K562 (cell line): ENCODE data around the gene DNMT3L. TPM values are rescaled to one million over a fixed set of nuclear protein-coding genes. Genes with fewer than 3 reads are reported as not detected.
"Not testable (repeated sequence)": the region's sequence is repeated elsewhere in the genome, so short reads cannot be mapped to it uniquely, and the experiment has no call there.

ENCODE experiments used
- ATAC-seq: fragments of 200-7000 bp; cut with Tn5 transposase; 3 replicates; pipeline ENCODE4 v1.9.1; 2020; ENCODE audit warnings: moderate library complexity
- BruUV-seq: library from RNA; stranded (reverse); fragments of 400-500 nt; replicated peaks from 2 replicates; lab custom pipeline; 2021; lab: Mats Ljungman, UMichigan
- CTCF ChIA-PET: fragments of 300-600 bp; formaldehyde crosslinking; extraction: SDS; loops from one replicate; lab custom pipeline; 2021; ENCODE audit warnings: low intra/inter-chr PET ratio; lab: Yijun Ruan, JAX
- POLR2A ChIA-PET: fragments of 300-600, 350-650 bp; sonication (Branson Sonifier 250); formaldehyde crosslinking; extraction: SDS; loops from one replicate; lab custom pipeline; 2021; ENCODE audit warnings: antibody characterized with exemption, inconsistent platforms; lab: Yijun Ruan, JAX
- DNase-seq, 4 experiments: peaks; one replicate each; pipeline versions ENCODE4 v3.0.0 to v3.0.0-alpha.2; 2011 to 2018; ENCODE audit warnings: low spot score in 3 of 4, mixed read lengths in 3 of 4; ENCODE audit errors: extremely low read depth in 1 of 4
- FAIRE-seq: peaks from 2 replicates; lab custom pipeline; 2011; peaks lifted over from hg19 to GRCh38; lab: Jason Lieb, UNC
- H2AFZ ChIP-seq: 2 replicates; pipeline ENCODE4 v1.6.0; 2011; ENCODE audit warnings: low read depth, low read length, control low read depth, inconsistent platforms
- H3K27ac ChIP-seq: fragments of 200-600 bp; 3 replicates; pipeline ENCODE4 v1.8.0; 2011; ENCODE audit warnings: low read depth, mild to moderate bottlenecking, control low read depth, inconsistent platforms, low read length, moderate library complexity, mixed read lengths; ENCODE audit errors: extremely low read depth
- H3K27me3 ChIP-seq, 2 experiments: fragments of 300-600 bp in 1 of 2; 2 replicates in 1 of 2; 3 replicates in 1 of 2; pipeline versions ENCODE4 v1.6.0 to v1.8.0; 2011; ENCODE audit warnings: inconsistent platforms in 2 of 2, low read length in 2 of 2, mild to moderate bottlenecking in 1 of 2, mixed read lengths in 1 of 2, moderate library complexity in 1 of 2; ENCODE audit not compliant: control insufficient read depth in 2 of 2, insufficient read depth in 2 of 2
- H3K36me3 ChIP-seq: fragments of 300-600 bp; 3 replicates; pipeline ENCODE4 v1.8.0; 2011; ENCODE audit warnings: mild to moderate bottlenecking, low read length, inconsistent platforms; ENCODE audit not compliant: control insufficient read depth, insufficient read depth
- H3K4me1 ChIP-seq, 2 experiments: fragments of 200-600 bp in 1 of 2; replicated peaks in 1 of 2; 2 replicates in 1 of 2; 3 replicates in 1 of 2; pipeline versions ENCODE4 v1.5.1 to v1.8.0; 2011; ENCODE audit warnings: inconsistent platforms in 2 of 2, low read length in 2 of 2, mild to moderate bottlenecking in 1 of 2, mixed read lengths in 1 of 2, moderate library complexity in 1 of 2; ENCODE audit not compliant: control insufficient read depth in 2 of 2, insufficient read depth in 2 of 2
- H3K4me2 ChIP-seq: 2 replicates; pipeline ENCODE4 v1.6.1; 2011; ENCODE audit warnings: low read length, control low read depth, inconsistent platforms, mixed read lengths; ENCODE audit not compliant: insufficient read depth
- H3K4me3 ChIP-seq: fragments of 200-600 bp; sonication (generic), shearing (Covaris generic); 2 replicates; pipeline ENCODE4 v1.5.1; 2016; ENCODE audit warnings: control low read depth, inconsistent platforms
- H3K79me2 ChIP-seq: fragments of 200-600 bp; 3 replicates; pipeline ENCODE4 v1.8.0; 2011; ENCODE audit warnings: low read length, inconsistent platforms; ENCODE audit not compliant: control insufficient read depth, insufficient read depth
- H3K9ac ChIP-seq, 2 experiments: 2 replicates each; pipeline versions ENCODE4 v1.6.0 to v1.6.1; 2011; ENCODE audit warnings: low read depth in 2 of 2, low read length in 2 of 2, control low read depth in 1 of 2, inconsistent platforms in 1 of 2, mild to moderate bottlenecking in 1 of 2, mixed read lengths in 1 of 2; ENCODE audit not compliant: insufficient read depth in 1 of 2
- H3K9me1 ChIP-seq: one replicate; pipeline ENCODE4 v1.6.0; 2011; ENCODE audit warnings: inconsistent platforms, mild to moderate bottlenecking, low read length, moderate library complexity; ENCODE audit not compliant: control insufficient read depth, insufficient read depth
- H3K9me3 ChIP-seq: replicated peaks from 2 replicates; pipeline ENCODE4 v1.5.1; 2011; ENCODE audit warnings: low read depth, low read length, inconsistent platforms; ENCODE audit not compliant: control insufficient read depth, insufficient read depth
- H4K20me1 ChIP-seq: replicated peaks from 2 replicates; pipeline ENCODE4 v1.6.1; 2011; ENCODE audit warnings: low read length, inconsistent platforms, mixed read lengths; ENCODE audit not compliant: control insufficient read depth, insufficient read depth
- WGBS: fragments of 100-300 bp; shearing (Covaris generic); methylation state at CpG from one replicate; pipeline ENCODE4 v1.1.6; 2016; ENCODE audit warnings: low coverage, mixed read lengths; ENCODE audit not compliant: insufficient coverage; ENCODE audit errors: missing lambda C conversion rate; 5-methylcytosine and 5-hydroxymethylcytosine counted together
- in situ Hi-C: fragments of 300-500 bp; cut with MboI; formaldehyde crosslinking; loops from 4 replicates; pipeline ENCODE4 v1.15.0; 2018; ENCODE audit warnings: inconsistent platforms, mixed read lengths
- intact Hi-C: fragments of 100-400 bp; cut with micrococcal nuclease; formaldehyde crosslinking; loops from 2 replicates; pipeline ENCODE4 v1.14.2; 2022
- polyA plus RNA-seq, 8 experiments: library from polyadenylated mRNA; depleted of rRNA in 4 of 8; stranded (reverse) in 5 of 8; unstranded in 3 of 8; fragments of >200 nt; fragmentation: Nextera tagmentation in 2 of 8; fragmentation: Illumina TruSeq in 1 of 8; extraction: Ambion mirVana in 2 of 8; extraction: Trizol in 1 of 8; gene quantifications; 2 replicates each; pipeline versions ENCODE4 v1.2.1 to v1.2.3, GENCODE V29; 2011 to 2014; ENCODE audit warnings: inconsistent platforms in 1 of 8, missing spikeins in 1 of 8
- total RNA-seq, 7 experiments: library from RNA; depleted of rRNA in 6 of 7; stranded (reverse); fragments of >200 nt in 6 of 7; fragmentation: Illumina TruSeq in 2 of 7; extraction: Trizol in 2 of 7; gene quantifications; 2 replicates each; pipeline versions ENCODE4 v1.2.1 to v1.2.3, GENCODE V29; 2011 to 2021; ENCODE audit warnings: low replicate concordance in 1 of 7

The DNMT3L gene
- total and polyA plus RNA-seq, 9 of the 15 experiments (the other 6 are each of a cell fraction or from before 2014, with no cell fraction given) = 0.08 TPM; not detected in 8

GRCh38 chr21:44206698-44207676 is 54.7 kb downstream of the DNMT3L start:
- H4K20me1 ChIP-seq, H3K9ac ChIP-seq, H3K9me3 ChIP-seq, BruUV-seq, H3K79me2 ChIP-seq, H3K4me2 ChIP-seq, H3K4me1 ChIP-seq, H2AFZ ChIP-seq, POLR2A ChIA-PET, DNase-seq, H3K27me3 ChIP-seq, H3K9me1 ChIP-seq, CTCF ChIA-PET, H3K36me3 ChIP-seq, ATAC-seq, in situ Hi-C loops, H3K27ac ChIP-seq, H3K4me3 ChIP-seq, intact Hi-C loops, FAIRE-seq: not testable (repeated sequence)
- WGBS = no CpG with 5 or more reads among the region's 33 CpGs

DNA sequence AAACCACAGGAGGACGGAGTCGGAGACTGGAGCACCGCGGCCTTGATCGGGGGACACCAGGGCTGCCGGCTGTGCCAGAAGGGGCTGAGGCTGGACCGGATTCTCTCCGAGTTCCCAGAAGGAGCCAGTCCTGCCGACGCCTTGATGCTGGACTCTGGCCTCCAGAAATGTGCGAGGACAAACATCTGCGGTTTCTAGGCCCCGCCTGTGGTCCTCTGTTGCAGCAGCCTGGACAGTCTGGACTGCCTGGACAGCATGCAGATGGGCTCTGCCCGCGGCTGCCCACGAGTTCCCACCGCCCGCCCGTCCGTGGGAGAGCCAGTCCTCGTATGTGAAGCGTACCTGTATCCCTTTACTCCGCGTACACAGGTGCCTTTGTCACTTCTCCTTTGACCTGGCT is 55.5 kb downstream of the DNMT3L start:
- FAIRE-seq, H3K27me3 ChIP-seq, in situ Hi-C loops, POLR2A ChIA-PET, H3K27ac ChIP-seq, CTCF ChIA-PET, H3K9me1 ChIP-seq, DNase-seq, intact Hi-C loops, BruUV-seq, H3K79me2 ChIP-seq, H3K36me3 ChIP-seq, H3K9me3 ChIP-seq, H3K4me1 ChIP-seq, ATAC-seq, H4K20me1 ChIP-seq, H3K4me2 ChIP-seq, H3K9ac ChIP-seq, H3K4me3 ChIP-seq, H2AFZ ChIP-seq: not testable (repeated sequence)
- WGBS = no CpG with 5 or more reads among the region's 24 CpGs

DNA sequence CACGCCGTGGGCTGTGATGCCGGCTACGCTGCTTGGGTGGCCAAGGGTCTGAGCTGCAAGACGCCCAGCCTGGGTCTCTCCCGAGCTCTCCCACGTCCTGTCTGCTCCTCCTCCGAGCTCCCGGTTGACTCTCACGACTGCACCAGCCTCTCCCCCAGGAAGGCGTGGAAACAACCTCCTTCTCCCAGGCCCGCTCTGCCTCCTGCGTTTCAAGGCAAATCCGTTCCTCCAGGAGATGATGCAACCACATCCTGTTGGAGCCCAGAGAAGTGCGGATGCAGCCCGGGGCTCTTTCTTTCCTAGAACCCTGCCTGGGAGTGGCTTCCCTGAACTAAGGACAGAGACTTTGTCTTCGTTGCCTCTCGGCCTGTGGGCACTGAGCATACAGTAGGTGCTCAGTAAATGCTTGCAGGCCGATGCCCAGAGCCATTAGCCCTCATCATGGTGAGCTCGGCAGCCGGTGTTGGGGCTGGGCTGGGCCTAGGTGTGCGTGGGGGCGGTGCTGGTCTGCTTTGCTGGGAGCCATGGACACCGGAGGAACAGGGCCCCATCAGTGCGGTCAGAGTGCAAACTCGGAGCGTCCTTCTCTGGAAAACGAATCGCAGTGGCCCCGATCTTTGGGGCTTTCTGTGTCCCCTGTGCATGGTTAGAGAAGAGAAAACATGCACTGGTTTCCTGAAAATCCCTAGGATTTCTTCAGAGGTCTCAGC is 59.0 kb downstream of the DNMT3L start:
- H3K9me3 ChIP-seq, BruUV-seq, in situ Hi-C loops, H3K4me1 ChIP-seq, H3K4me3 ChIP-seq, H4K20me1 ChIP-seq, H3K27ac ChIP-seq, H3K36me3 ChIP-seq, H2AFZ ChIP-seq, H3K27me3 ChIP-seq, DNase-seq, H3K4me2 ChIP-seq, intact Hi-C loops, H3K79me2 ChIP-seq, H3K9me1 ChIP-seq, CTCF ChIA-PET, H3K9ac ChIP-seq, POLR2A ChIA-PET: not testable (repeated sequence)
- peak; percentile 75 for ATAC-seq
- peak; percentile 49 for FAIRE-seq
- WGBS = no CpG with 5 or more reads among the region's 30 CpGs
